Kidney (tissue), 14 donors: ENCODE data around the gene INO80E. TPM values are rescaled to one million over a fixed set of nuclear protein-coding genes. Genes with fewer than 3 reads are reported as not detected.

Experiments
- DNase-seq, 5 donors: peaks; one replicate each; pipeline ENCODE4 v3.0.0-alpha.2; 2013 to 2020
- FAIRE-seq: peaks from 2 replicates; lab custom pipeline; 2012; peaks lifted over from hg19 to GRCh38; lab: Jason Lieb, UNC
- H3K27ac ChIP-seq, 2 donors: one replicate each; pipeline ENCODE4 v1.7.0; 2013; ENCODE audit warnings: low read depth in 2 of 2, low read length in 2 of 2, inconsistent platforms in 1 of 2
- H3K27me3 ChIP-seq: one replicate; pipeline ENCODE4 v1.7.1; 2013; ENCODE audit warnings: low read length, inconsistent platforms; ENCODE audit not compliant: control insufficient read depth, insufficient read depth
- H3K36me3 ChIP-seq, 3 donors: one replicate each; pipeline versions ENCODE4 v1.7.0 to v1.7.1; 2013; ENCODE audit warnings: low read length in 3 of 3, control low read depth in 1 of 3, inconsistent platforms in 1 of 3; ENCODE audit not compliant: insufficient read depth in 3 of 3, control insufficient read depth in 2 of 3
- H3K4me1 ChIP-seq, 3 donors: one replicate each; pipeline versions ENCODE4 v1.7.0 to v1.7.1; 2013; ENCODE audit warnings: low read length in 3 of 3, inconsistent platforms in 1 of 3, low read depth in 1 of 3; ENCODE audit not compliant: control insufficient read depth in 2 of 3, insufficient read depth in 2 of 3
- H3K4me3 ChIP-seq, 3 donors: one replicate each; pipeline versions ENCODE4 v1.7.0 to v1.8.1; 2013; ENCODE audit warnings: low read length in 3 of 3, control low read depth in 1 of 3, inconsistent platforms in 1 of 3
- H3K9ac ChIP-seq, 3 donors: one replicate each; pipeline versions ENCODE4 v1.7.0 to v1.7.1; 2013; ENCODE audit warnings: low read length in 3 of 3, control low read depth in 1 of 3, inconsistent platforms in 1 of 3
- H3K9me3 ChIP-seq, 3 donors: one replicate each; pipeline versions ENCODE4 v1.7.0 to v1.7.1; 2013; ENCODE audit warnings: low read length in 3 of 3, control low read depth in 1 of 3, inconsistent platforms in 1 of 3; ENCODE audit not compliant: control insufficient read depth in 2 of 3, insufficient read depth in 1 of 3
- CTCF ChIP-seq: IDR thresholded peaks from 3 replicates; pipeline ENCODE4 v1.5.1; 2012; ENCODE audit warnings: mild to moderate bottlenecking, moderate library complexity, borderline replicate concordance; ENCODE audit not compliant: insufficient read depth; ENCODE audit errors: extremely low read depth
- intact Hi-C: fragments of 100-400 bp; cut with DNase I; formaldehyde crosslinking; loops from one replicate; pipeline ENCODE4 v1.11.1; 2022
- polyA plus RNA-seq: library from polyadenylated mRNA; stranded (reverse); fragments of 350-450 nt; fragmentation: Illumina TruSeq; extraction: RNeasy Lipid Tissue Mini Kit (QIAGEN cat#74804); gene quantifications from one replicate; pipeline ENCODE4 v1.2.3, GENCODE V29; 2014; ENCODE audit warnings: low read depth, low replicate concordance; ENCODE audit not compliant: insufficient read depth
- total RNA-seq: library from RNA; stranded (reverse); fragmentation: NEBNext Ultra II Directional; extraction: Animal tissue kit (Norgen Biotek cat#: 25700); gene quantifications from one replicate; pipeline ENCODE4 v1.2.1, GENCODE V29; 2021
- donor health status: control.
- donor health status: control.
- donor health status: control.
- donor health status: control.
- donor health status: control.
- donor health status: DM: yes; HTN: yes; CAD: no.
- donor health status: Normal renal cell carcinoma (clear cell type).

INO80E gene
- total and polyA plus RNA-seq, 2 donors from 2014 or later: 52.7 to 74.1 TPM

- Histone ChIP-seq H3K27ac (peak overlapping the region; percentile 79 to 88), H3K36me3 (no peaks in the 10 kb centered on the region), H3K9me3 (no peaks in the 10 kb centered on the region), H3K4me1 (peaks cover 0 to 12% (median 3%) of the 10 kb centered on the region in 3 donors), H3K27me3 (no peaks in the 10 kb centered on the region), H3K4me3 (peak overlapping the region; percentile 72 to 86 (median 75)), H3K9ac (peak overlapping the region; percentile 40 to 91 (median 57))
- intact Hi-C loops: no loop called here
- FAIRE-seq: no peak
- DNase-seq: peak in 2 of 5 donors; percentile 19 to 70
- no peak for TF ChIP-seq CTCF
Observed at GRCh38 chr16:29962344-29962994, 33.6 kb upstream of the INO80E start.

- Histone ChIP-seq H3K27ac (peak overlapping the region in 1 of 2 donors; percentile 88), H3K4me1 (peaks cover 0 to 12% (median 3%) of the 10 kb centered on the region in 3 donors), H3K27me3 (no peaks in the 10 kb centered on the region), H3K4me3 (peak overlapping the region; percentile 72 to 86 (median 75)), H3K9ac (peak overlapping the region in 1 of 3 donors; percentile 57), H3K9me3 (no peaks in the 10 kb centered on the region), H3K36me3 (peaks cover 0 to 4% (median under 1%) of the 10 kb centered on the region in 3 donors)
- intact Hi-C loops: no loop called here
- no peak for TF ChIP-seq CTCF
- FAIRE-seq (no peak), DNase-seq (peak in 1 of 5 donors; percentile 75)
Observed at GRCh38 chr16:29963021-29963743, 32.9 kb upstream of the INO80E start.

GRCh38 chr16:29968205-29968604 is 27.8 kb upstream of the INO80E start:
- no peaks in the 10 kb centered on the region for H3K9me3 ChIP-seq
- TF ChIP-seq CTCF: no peak
- H3K27ac ChIP-seq: no peak overlapping the region
- H3K27me3 ChIP-seq: no peaks in the 10 kb centered on the region
- FAIRE-seq (no peak), DNase-seq (no peak)
- no peak overlapping the region for H3K9ac ChIP-seq
- H3K4me1 ChIP-seq: peaks cover 0 to 2% (median 0%) of the 10 kb centered on the region in 3 donors
- intact Hi-C loops: no loop called here
- H3K36me3 ChIP-seq: peaks cover 3 to 19% (median 5%) of the 10 kb centered on the region in 3 donors
- no peak overlapping the region for H3K4me3 ChIP-seq
